Measurements from ENCODE around the gene JPH4. TPM values are rescaled to one million over a fixed set of nuclear protein-coding genes. Genes with fewer than 3 reads are reported as not detected.
"Not testable (repeated sequence)": the region's sequence is repeated elsewhere in the genome, so short reads cannot be mapped to it uniquely, and the experiment has no call there.

The JPH4 gene
- not detected for total RNA-seq

DNA sequence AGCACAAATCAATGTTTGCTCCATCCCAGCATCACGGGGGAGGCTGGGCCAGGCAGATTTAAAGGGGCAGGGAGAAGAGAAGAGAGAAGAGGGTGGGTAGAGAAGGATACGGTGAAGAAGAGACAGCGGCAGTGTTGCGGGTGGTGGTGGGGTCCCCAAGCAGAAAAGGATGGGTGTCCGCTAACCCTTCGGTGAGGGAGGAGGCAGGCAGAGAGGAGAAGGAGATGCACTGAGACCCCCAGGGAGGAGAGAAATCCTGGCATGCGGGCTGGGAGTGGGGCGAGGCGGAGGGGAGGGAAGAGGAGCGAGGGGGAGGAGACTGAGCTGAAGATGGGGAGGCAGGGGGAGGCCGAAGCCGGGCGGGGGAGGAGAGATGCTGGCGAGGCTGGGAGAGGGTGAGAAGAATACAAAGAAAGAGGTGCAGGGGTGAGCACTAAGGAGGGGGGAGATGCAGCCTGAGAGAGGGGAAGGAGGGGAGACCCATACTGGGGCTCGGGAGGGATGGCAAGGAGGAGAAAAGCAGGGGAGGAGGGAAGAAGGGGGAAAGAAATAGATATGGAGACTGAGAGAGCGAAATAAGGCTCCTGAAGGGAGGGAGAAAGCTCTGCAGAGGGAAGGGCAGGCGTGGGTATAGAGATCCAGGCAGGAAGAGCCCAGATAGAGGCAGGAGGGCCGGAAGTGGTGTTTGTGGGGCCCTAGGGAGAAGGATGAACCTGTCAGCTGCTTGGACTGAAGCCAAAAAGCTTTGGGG, at the start of gene JPH4:
JPH4 (minus strand) TSS at position 231 of the 751 bp plus-strand sequence. CDS start 1,337 bp downstream, outside the sequence.
- DNase-seq, result no peak

DNA sequence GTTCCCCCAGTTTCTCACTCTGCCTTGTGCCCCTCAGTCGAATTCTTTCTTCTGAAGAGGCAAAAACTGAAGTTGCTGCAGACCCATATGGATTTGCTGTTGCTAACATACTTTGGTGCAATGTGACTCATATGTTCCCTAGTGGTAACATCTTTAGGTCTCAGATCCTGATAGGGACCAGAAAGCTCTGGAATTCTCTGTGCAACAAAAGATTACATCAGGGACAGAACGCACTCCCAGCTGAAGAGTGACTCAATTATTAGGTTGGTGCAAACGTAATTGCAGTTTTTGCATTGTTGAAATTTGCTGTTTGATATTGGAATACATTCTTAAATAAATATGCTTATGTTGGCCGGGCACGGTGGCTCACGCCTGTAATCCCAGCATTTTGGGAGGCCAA, 49.4 kb upstream of the JPH4 start:
- DNase-seq, result no peak

DNA sequence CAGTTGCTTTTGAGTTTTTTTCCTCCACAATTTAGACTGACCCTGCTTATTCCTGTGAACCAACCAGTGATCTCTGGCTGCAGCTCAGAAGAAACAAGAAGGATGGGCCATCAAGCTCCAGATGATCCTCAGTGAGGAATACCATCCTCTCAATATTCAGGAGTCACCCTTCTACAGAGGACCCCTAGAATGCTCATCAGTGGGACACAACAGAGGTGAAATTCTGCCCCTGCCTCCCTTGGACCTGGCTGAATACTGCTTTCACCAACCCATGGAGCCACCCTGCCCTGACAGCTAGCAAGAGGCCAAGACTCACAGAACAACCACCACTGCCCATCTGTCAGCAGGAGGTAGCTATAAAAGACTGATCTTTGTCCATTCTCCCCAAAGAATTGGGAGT, 48.4 kb upstream of the JPH4 start:
- DNase-seq, result no peak

DNA sequence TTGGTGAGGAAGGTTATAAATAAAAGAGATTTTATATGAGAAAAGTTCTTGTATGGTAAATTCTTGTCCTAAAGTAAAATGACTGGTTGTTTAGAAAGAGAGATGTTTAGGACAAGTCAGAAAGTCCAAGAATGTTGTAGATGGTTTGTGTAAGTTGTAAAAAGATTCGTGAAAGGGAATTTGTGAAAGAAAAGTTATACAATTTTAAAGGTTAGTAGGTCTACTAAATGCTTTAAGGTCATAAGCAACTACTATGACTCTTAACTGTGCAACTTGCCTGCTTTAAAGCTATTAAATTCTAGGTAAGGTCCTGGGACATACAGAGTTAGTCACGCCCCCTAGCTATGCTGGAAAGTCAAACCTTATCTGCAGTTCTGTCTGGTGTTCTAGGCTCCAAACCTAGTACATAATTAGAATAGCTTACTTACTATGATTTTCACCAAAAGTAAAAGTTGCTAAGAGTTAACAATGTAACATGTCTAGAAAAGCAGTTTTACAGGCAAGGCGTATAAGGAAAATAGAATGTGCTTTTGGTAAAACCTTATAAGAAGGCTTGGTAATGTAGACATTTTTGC, 46.3 kb upstream of the JPH4 start:
- DNase-seq, result no peak

DNA sequence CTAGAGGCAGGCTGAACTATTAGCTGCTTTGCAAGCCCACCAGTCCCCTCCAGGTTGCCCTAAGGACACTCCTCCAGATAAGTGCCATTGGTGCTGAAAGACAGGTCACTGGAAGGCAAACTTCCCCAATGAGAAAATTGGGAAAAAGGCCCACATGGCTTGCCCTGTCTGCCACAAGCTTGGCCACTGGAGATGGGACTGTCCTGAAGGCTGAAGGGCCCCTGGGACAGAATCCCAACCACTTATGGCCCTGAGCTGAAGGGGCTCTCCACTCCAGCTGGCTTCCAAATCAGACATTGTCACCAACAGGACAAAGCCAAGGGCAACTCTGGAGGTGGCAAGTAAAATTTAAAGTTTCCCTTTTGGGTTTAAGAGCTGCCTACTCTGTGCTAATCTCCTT, 45.4 kb upstream of the JPH4 start:
- no peak for DNase-seq

GRCh38 chr14:23622990-23623389, 44.4 kb upstream of the JPH4 start:
- DNase-seq, result no peak

DNA sequence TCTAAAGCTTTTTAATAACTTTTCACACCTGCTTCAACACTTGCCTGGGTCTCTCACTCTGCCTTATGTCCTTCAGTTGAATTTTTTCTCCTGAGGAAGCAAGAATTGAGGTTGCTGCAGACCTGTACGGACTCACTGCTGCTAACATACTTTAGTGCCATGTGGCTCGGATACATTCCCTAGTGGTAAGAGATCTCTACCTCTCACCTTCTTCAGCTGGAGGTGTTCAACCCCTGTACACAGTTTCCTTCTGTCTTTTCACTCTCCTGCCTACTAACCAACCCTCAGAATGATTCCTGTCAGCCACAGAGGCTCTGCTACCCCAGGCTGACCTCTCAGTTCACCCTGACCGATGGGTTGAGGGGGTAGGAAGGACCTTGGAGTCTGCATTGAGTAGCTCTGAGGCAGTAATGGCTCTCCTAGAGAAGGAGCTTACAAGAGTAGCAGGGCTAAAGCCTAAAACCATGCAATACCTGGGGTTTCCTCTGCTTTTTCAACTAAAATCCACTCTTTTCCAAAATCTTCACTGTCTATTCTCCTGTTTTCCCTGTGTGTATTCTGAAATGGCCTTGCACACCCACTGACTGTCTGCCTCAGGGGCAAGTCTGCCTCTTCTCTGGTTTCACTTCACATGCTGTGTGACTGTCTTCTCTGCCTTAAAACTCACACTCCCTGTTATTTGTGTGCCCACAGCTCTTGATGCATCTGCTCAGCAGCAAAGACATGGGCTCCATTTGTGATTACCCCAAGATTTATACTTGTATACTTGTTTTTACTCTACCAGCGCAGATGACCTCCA, 43.5 kb upstream of the JPH4 start:
- no peak for DNase-seq

DNA sequence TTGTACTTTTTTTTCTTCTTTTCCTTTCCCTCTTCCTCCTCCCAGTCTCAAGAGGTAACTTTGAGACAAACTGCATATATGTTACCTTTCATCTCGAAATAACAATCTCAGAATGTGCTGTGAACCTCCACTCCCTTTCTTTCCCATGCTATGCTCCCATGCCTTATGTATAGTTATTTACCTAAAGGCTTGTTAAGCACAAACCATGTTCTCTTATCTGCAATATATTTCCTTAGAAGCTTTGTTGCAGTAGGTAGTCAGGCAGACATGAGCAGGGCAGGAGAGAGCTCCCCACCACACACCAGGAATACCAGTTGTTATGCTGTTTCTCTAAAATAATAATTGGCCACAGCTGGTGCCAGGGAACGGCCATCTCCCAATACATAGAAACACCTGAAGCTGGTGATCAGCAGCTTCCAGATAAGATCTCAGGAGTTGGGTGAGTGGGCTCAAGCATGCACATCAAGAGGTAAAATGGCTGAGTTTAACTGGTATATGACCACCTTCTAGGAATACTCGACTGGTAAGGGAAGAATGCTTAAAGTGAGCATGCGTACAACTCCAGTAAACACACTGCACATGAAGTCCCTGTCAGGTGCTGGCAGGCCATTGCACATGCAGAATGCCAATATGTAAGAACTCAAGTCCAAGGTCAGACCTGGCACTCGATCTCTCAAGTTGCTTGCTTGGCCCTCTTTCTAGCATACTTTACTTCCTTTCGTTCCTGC, 42.8 kb upstream of the JPH4 start:
- DNase-seq, result no peak

- no peak for DNase-seq
Observed at GRCh38 chr14:23620177-23620702, 41.6 kb upstream of the JPH4 start.

GRCh38 chr14:23618415-23618988, 39.9 kb upstream of the JPH4 start:
- no peak for DNase-seq

DNA sequence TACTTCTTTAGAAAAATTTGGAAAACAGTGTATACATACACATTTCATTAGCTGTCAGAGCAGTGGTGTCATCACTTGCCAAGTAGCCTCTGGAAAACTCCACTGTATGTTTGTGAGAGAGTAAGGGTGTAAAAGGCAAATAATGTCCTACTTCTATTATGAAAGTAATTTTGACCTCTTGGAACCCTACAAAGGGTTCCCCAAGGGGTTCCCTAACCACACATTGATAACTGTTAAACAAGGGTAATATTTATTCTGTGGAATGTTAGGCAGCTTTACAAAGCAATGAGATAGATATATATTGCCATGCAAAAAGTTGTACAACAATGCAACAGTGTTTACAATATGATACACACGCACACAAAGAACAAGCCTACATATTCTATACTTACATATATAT, 38.9 kb upstream of the JPH4 start:
- no peak for DNase-seq

DNA sequence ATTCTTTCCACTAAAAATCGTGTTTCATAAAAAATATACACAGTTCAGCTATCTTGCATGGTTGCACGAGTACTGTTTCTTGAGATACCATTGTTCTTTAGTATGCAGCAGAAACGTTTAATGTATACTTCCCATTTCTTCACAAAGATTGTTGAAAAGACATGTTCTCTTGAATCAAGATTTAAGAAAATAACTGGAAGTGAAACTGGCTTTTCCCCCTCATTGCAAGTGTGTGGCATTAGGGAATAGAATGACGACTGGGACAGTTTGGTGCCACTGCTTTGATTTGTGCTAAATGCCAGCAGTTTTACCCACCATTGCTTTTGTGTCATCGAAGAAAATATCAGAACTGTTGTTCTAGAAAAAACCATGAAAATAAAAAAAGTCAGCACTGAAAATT, 37.3 kb upstream of the JPH4 start:
- DNase-seq, result no peak

- DNase-seq, result no peak
Observed at GRCh38 chr14:23614395-23614828, 35.8 kb upstream of the JPH4 start.

DNA sequence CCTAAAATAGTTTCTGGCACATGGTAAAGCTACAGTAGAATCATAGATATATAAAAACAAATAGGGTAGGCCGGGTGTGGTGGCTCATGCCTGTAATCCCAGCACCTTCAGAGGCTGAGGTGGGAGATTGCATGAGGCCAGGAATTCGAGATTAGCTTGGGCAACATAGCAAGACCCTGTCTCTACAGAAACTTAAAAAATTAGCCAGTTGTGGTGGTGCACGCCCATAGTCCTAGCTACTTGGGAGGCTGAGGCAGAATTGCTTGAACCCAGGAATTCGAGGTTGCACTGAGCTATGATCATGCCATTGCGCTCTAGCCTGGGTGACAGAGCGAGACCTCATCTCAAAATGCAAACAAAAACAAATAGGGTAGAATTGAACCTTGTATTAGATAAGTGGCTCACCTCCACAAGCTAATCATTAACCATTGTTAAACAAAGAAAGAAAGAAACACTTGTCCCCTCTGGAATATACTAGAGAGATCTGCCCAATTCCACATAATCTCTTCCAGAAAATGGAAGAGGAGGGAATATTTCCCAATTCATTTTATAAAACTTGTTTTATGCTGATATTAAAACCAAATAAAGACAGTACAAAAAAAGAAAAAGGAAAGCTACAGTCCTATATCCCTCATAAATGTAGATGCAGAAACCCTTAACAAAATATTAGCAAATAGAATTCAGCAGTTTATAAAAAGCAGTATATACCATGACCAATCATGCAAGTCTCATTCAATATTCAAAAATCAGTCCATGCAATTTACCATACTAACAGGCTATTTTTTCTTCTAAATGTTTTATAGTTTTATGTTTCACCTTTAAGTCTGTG, 34.9 kb upstream of the JPH4 start:
- no peak for DNase-seq

DNA sequence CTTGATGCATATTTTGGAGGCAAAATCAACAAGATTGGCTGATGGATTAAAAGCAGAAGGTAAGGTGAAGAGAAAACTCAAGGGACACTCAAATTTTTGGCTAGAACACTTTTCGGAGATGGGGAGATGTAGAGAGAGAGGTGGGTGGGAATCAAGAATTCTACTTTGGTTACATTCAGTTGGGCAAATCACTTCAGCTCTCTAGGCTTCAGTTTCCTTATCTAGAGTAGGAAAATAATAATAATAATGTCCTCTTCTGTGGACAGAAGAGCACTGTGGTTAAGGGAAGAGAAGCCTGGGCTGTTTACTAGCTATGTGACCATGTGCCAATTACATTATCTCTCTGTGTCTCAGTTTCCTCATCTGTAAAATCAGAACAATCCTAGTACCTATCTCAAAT, 34.2 kb upstream of the JPH4 start:
- no peak for DNase-seq

DNA sequence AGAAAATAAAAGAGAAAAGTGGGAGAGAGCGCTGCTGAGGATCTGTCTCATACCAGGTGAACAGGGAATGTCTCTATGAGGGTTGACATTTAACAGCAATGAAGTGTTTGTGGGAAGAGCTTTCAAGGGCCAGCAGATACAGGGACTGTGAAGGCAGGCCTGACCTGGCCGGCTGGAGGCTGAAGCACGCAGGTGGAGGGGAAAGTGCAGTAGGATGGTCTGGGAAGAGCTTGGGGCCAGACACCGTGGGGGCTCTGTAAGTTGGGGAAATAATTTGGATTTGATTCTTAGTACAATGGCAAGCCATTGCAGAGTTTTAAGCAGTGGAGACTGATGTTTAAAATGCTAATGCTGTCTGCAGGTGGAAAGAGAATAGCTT, 33.8 kb upstream of the JPH4 start:
- no peak for DNase-seq

DNA sequence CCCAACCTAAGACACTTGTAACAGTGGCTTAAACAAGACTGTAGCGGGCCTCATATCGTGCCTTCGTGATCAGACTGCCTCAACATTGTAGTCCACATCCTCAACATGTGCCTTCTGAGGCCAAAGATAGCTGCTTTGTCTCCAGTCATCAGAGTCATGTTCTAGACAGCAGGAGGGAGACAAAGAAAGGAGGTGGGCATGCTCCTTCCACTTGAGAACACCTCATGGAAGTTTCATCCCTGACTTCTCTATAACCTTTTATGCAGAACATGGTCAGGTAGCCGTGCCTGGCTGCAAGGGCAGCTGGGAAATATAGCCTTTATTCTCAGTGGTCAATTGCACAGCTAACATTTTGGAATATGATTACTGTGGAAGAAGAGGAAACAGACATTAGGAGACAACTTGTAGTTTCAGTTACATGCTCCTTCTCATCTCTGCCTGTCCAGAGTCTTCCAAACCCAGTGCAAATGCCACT, 32.3 kb upstream of the JPH4 start:
- no peak for DNase-seq

DNA sequence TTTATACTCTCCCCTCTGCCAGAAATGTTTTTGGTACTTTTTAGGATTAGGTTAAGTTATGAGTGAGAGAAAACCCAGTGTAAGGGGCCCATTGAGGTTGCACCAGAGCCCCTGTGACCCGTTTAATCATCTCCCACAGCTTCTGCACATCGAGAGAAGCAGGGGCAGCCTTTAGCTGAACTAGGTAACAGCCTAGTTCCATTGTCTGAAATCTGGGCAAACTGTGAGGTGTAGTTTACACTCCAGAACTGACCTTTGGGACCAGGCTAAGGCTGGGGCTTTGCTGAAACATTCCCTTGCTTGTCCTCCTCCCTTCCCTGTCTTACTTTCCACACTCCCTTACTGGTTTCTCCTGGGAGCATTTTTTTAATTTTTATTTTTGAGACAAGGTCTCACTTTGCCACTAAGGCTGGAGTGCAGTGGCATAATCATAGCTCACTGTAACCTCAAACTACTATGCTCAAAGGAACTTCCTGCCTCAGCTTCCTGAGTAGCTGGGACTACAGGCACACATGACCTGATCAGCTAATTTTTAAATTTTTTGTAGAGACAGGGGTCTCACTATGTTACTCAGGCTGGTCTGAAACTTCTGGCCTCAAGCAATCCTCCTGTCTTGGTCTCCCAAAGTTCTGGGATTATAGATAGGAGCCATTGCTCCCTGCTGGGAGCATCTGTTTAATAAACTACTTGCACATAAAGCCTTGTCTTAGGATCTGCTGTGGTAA, 31.7 kb upstream of the JPH4 start:
- no peak for DNase-seq

DNA sequence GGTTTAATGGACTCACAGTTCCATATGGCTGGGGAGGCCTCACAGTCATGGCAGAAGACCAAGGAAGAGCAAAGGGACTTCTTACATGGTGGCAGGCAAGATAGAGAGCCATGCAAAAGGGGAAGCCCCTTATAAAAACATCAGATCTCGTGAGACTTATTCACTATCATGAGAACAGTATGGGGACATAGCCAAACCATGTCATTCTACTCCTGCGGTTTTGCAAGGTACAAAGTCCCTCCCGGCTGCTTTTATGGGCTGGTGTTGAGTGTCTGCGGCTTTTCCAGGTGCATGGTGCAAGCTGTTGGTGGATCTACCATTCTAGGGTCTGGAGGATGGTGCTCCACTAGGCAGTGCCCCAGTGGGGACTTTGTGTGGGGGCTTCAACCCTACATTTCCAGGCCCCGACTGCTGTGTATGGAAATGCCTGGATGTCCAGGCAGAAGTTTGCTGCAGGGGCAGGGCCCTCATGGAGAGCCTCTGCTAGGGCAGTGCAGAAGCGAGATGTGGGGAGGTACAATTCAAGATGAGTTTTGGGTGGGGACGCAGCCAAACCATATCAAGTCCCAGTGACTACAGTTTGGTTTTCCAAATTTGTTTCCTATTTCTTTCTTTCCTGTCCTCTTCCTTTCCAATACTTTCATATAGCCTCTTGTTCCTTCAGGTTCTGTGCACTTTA, 31.0 kb upstream of the JPH4 start:
- DNase-seq, result not testable (repeated sequence)

DNA sequence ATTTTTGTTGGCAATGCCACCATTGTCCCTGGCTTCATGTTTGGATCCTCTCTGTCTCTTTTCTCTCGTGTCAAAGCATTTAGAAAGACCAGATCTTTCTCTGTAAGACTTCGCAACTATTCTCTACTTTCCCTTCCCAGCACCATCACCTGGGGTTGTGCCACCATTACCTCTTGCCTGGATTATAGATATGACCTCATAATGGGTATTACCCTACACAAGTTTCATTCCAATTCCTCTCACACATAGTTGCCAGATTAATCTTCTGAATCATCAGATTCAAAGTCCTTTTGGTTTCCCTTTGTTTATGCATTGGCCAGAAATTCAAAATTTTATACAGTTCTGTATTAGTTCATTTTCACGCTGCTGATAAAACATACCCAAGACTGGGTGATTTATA, 30.4 kb upstream of the JPH4 start:
- no peak for DNase-seq
